T47D (cell line): ENCODE data around the gene ELP6.
"Not testable (repeated sequence)": the region's sequence is repeated elsewhere in the genome, so short reads cannot be mapped to it uniquely, and the experiment has no call there.

Experiments used
- DNase-seq, 2 experiments: peaks; one replicate each; pipeline versions ENCODE4 v3.0.0 to v3.0.0-alpha.2; 2011 to 2012; ENCODE audit warnings: low read depth in 1 of 2, low spot score in 1 of 2
- JUND ChIP-seq: IDR thresholded peaks from 2 replicates; pipeline ENCODE4 v1.6.1; 2012; ENCODE audit warnings: low read depth
- in situ Hi-C: cut with HindIII; loops from 2 replicates; pipeline ENCODE4 v1.10.0; 2016; ENCODE audit warnings: low sequenced_read_pairs, low pct_unique_long_range_greater_than_20kb

ELP6 gene

DNA sequence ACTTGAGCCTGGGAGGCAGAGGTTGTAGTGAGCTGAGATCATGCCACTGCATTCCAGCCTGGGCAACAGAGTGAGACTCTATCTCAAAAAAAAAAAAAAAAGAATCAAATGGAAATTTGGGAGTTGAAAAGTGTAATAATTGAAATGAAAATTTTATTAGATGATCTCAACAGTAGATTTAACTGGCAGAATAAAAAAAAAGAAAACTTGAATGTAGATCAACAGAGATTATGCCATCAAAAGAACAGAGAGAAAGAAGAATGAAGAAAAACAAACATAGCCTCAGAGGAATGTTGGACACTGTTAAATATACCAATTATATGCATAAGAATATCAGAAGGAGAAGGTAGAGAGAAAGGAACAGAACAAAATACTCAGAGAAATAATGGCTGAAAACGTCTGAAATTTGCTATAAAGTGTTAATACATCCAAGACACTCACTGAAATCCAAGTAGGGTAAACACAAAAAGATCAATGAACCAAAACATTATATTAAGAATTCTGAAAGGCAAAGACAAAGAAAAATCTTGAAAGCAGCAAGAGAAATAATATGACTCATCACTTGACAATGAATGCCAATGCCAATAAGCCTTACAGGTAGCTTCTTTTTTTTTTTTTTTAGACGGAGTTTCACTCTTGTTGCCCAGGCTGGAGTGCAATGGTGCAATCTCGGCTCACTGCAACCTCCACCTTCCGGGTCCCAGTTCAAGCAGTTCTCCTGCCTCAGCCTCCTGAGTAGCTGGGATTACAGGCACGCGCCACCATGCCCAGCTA, 14.6 kb upstream of the ELP6 start:
- peak in 1 of 2 experiments; percentile 12 for DNase-seq
- TF ChIP-seq JUND: no peak
- in situ Hi-C loops: no loop called here

DNA sequence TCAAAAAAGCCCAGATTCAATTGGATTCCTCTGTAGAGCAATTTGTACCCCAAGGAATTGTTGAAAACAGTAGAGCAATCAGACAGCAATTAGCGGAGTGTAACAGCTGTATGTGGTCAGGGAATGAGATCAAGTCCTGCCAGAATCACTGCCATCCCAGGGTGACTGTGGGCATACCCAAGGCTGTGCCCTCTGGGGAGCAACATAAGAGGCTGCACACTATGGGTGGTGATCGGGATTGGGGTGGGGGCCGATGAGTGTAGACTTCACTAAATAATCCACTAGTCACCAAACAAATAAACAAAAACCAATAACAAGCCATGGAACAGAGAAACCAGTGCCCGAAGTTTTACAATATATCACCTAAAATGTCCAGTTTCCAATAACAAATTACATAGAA, 12.1 kb upstream of the ELP6 start:
- in situ Hi-C loops: no loop called here
- no peak for TF ChIP-seq JUND

DNA sequence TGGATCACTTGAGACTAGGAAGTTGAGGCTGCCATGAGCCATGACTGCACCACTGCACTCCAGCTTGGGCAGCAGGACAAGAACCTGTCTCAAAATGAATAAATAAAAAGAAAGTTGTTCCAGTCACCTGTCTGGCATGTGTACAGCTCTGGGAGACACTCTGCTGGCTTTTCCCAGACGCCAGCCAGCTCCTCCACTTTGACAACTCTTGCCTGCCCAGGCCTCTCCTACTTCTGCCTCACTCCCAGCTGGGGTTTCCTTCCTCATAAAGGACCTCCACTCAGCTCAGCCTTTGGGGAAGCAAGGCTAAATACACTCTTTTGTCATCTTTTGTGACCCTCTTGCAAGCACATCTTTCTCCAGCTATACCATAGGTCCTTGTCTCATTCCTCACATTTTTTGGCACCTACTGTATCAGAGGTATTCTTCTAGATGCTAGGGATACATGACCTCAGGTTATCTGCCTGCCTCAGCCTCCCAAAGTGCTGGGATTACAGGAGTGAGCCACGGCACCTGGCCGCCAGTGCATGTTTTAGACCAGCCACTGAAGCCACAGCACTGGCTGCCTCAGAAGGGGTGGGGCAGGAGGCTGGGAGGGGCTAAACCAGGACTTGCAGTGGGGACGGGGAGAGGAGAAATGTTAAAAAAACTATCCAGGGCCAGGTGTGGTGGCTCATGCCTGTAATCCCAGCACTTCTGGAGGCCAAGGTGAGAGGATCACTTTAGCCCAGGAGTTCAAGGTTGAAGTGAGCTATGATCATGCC, 10.0 kb upstream of the ELP6 start:
- no peak for DNase-seq
- in situ Hi-C loops: no loop called here
- no peak for TF ChIP-seq JUND

More for the DNA sequence above, 12.1 kb upstream of the ELP6 start:
- DNase-seq: no peak

DNA sequence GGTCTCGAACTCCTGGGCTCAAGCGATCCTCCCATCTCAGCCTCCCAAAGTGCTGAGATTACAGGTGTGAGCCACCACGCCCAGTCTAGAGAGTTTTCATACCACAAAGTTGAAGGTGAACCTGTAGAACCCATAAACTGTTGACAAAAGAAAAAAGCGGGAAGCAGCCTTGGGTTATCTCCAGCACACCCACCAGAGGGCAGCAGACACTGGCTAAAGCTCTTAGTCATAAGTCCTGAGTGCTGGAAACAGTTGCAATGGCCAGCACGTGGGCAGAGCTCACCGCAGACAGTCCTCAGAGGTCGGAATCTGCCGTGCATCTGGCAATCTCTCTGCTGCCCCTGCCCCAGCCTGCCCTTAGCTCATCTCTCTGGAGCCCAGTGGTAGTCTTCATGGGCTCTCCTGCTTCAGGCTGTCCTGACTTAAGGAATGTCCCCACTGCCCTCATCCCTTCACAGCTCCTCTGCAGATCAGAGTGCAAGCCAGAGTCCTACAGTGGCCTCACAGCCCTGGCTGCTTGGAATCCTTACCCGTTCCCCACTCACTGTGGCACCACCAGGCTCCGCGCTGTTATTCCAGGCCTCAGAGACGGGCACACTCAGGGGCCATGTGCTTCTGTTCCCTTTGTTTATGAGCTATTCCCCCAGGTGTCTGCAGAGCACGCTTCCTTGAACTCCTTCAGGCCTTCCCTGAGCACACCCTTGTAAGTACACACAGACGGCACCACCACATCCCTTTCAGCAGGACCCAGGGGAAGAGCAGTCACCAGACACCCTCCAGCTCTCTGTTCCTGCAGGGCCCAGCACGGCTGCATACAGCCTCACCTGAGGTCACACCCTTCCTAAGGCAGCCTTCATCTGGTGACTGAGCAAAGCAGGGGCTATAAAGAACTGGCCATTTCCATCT, 8.8 kb upstream of the ELP6 start:
- TF ChIP-seq JUND: no peak
- in situ Hi-C loops: no loop called here
- peak; percentile 43 to 89 for DNase-seq

DNA sequence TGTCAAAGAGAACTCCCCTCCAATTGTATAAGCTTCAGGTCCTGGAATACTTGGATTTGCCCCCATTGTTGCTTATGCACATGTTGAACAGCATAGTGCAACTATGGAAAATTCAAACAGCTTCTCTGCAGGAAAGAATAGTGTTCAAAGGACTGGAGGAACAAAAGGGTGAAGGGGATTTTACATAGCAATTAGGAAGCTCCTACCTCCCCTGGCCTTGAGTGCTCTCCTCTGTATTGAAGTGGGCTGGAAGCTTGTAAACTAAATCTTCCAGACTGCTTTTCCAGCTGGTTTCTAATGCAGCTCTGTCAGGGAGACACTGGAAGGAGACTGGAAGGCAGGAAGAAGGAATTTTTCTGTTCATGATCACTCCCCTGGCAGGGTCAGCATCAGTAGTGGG, 7.2 kb upstream of the ELP6 start:
- no peak for TF ChIP-seq JUND
- DNase-seq: no peak
- in situ Hi-C loops: no loop called here

DNA sequence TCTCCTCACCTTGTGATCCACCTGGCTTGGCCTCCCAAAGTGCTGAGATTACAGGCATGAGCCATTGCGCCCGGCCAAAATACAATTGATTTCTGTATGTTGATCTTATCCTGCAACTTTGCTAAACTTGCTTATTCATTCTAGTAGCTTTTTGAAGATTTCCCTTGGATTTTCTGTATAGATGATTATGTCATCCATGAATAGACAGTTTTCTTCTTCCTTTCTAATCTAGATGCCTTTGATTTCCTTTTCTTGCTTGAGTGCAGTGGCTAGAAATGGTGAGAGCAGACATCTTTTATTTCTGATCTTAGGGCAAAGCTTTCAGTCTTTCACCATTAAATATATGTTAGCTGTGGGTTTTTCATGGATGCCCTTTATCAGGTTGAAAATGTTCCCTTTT, 4.4 kb upstream of the ELP6 start:
- TF ChIP-seq JUND: no peak
- DNase-seq: no peak
- in situ Hi-C loops: no loop called here

DNA sequence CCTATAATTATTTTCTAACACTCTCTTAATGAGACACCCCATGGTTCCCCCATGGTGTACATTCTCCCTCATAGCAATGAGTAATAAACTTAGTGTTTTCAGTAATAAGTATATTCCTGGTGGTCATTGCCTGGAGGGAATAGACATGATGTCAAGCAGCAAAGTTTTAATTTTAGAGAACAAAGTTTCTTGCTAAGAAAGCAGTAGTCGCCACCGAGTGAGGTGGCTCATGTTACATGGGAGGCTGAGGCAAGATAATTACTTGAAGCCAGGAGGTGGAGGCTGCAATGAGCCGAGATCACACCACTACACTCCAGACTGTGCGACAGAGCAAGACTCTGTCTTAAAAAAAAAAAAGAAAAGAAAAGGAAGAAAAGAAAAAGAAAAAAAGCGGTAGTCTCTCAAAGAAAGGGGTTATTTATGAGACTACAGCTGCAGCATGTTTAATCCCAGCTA, 2.4 kb upstream of the ELP6 start:
- TF ChIP-seq JUND: no peak
- in situ Hi-C loops: no loop called here
- DNase-seq: no peak

DNA sequence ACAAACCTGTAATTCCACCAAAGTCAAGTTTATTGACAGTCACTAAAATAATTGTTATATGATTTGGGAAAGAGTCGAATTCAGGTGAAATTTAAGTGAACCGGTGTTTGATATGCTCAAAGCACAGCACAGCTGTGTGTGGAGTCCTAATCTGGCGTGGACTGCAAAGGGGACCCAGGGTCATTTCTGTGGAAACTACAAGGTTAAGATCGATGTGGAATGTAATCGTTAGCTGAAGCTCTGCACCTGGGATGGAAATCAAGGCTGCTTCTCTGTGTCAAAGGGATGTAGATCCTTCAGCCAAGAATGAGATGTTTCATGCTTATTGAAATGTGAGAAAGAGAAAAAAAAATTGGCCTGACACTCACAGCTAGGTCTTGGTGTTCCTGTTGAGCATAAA, 1.6 kb upstream of the ELP6 start:
- TF ChIP-seq JUND: no peak
- in situ Hi-C loops: no loop called here
- DNase-seq: no peak

DNA sequence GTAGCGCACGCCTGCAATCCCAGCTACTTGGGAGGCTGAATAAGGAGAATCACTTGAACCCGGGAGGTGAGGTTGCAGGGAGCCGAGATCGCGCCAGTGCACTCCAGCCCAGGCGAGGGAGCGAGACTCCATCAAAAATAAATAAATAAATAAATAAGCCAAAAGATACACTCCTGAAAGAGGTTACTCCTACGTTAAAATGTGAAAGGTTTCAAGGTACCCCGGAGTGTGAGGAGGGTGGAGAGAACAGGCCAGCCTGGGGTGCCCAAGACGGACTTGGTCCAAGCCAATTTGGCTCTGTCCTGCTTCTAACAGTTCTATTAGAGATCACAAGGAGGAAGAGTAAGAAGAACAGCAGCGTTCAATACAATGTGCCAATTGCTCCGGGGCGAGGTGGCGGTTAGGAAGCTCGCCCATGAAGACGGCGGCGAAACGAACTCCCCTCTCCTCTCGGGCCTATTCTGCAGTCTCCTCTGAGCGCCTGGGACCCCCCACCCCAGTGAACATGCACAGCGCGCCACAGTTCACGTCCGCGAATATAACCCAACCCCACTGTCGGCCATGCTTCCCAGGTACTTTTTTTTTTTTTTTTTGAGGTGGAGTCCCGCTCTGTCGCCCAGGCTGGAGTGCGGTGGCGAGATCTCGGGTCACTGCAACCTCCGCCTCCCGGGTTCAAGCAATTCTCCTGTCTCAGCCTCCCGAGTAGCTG, 942 bp downstream of the ELP6 start:
- in situ Hi-C loops: no loop called here
- DNase-seq: peak in 1 of 2 experiments; percentile 20
- TF ChIP-seq JUND: no peak

DNA sequence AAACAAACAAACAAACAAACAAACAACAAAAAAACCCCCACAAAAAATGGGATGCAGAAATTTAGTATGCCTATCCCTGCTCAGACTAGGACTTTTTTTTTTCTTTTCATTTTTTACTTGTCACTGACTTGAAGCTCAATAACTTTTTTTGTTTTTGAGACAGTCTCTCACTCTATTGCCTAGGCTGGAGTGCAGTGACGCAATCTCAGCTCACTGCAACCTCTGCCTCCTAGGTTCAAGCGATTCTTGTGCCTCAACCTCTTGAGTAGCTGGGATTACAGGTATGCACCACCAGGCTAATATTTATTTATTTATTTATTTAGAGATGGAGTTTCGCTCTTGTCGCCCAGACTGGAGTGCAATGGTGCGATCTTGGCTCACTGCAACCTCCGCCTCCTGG, 8.2 kb downstream of the ELP6 start:
- in situ Hi-C loops, DNase-seq: not testable (repeated sequence)

DNA sequence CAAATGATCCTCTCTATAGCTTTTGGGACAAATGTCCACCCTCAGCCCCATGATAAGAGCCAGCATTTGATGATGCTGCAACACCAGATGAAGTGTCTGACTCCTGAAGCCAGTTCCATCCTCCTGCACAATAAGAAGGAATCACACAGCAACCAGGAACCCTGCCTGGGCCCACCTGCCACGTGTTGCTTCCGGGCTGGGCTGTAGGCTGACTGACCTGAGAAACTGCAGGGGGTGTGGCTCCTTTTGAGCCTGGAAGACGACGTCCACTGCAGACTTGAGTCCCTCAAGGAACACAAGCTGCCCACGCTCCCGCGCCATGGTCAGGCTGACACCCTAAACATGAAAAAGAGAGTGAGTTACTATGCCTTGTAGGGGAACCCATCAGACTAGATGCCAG, 9.4 kb downstream of the ELP6 start:
- no peak for TF ChIP-seq JUND
- no peak for DNase-seq
- in situ Hi-C loops: no loop called here

DNA sequence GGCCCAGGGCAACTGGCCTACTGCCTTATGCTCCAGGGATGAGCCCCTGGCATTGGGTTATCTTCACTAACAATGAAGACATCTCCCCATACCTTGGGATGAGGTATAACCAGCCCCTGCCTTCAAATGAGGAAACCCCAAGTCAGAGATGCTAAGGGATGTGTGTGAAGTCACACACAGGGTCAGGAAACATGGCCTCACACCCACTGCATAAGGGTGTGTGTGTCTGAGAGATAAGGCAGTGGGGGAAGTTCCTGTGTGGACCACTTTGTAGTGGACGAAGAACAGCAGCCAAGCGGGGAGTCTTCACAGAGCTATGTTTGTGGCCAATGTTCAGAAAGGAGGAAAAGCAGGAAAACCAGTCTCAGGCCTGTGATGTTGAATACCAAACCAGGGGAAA, 10.5 kb downstream of the ELP6 start:
- TF ChIP-seq JUND: no peak
- in situ Hi-C loops: no loop called here
- DNase-seq: no peak
